Right kidney (tissue), 1 donor: ENCODE results near the gene MSANTD1.

Experiments
- DNase-seq: peaks from one replicate; pipeline ENCODE4 v3.0.0-alpha.2; 2016

MSANTD1 gene

GRCh38 chr4:3303923-3304710 is 55.2 kb downstream of the MSANTD1 start:
- no peak for DNase-seq

- no peak for DNase-seq
These were observed 56.1 kb downstream of the MSANTD1 start for GRCh38 chr4:3304831-3305609.

GRCh38 chr4:3305610-3306371 is 56.8 kb downstream of the MSANTD1 start:
- no peak for DNase-seq
